Spinal cord (tissue), 10 donors: Measurements from ENCODE around the gene L1CAM. TPM values are rescaled to one million over a fixed set of nuclear protein-coding genes. Genes with fewer than 3 reads are reported as not detected.

Source experiments
- DNase-seq, 6 donors: peaks; one replicate each; pipeline versions ENCODE4 v3.0.0 to v3.0.0-alpha.2; 2013 to 2015; ENCODE audit warnings: low spot score in 6 of 6, low read depth in 4 of 6
- H3K27ac ChIP-seq: one replicate; pipeline ENCODE4 v1.5.1; 2013; ENCODE audit warnings: low read depth, low read length, control low read depth
- H3K27me3 ChIP-seq: one replicate; pipeline ENCODE4 v1.6.1; 2013; ENCODE audit warnings: low read length; ENCODE audit not compliant: control insufficient read depth, insufficient read depth
- H3K36me3 ChIP-seq: one replicate; pipeline ENCODE4 v1.6.1; 2013; ENCODE audit warnings: low read length; ENCODE audit not compliant: control insufficient read depth, insufficient read depth
- H3K4me1 ChIP-seq: one replicate; pipeline ENCODE4 v1.6.1; 2013; ENCODE audit warnings: low read length; ENCODE audit not compliant: control insufficient read depth, insufficient read depth
- H3K4me3 ChIP-seq: one replicate; pipeline ENCODE4 v1.5.1; 2013; ENCODE audit warnings: low read depth, low read length, control low read depth
- H3K9me3 ChIP-seq: one replicate; pipeline ENCODE4 v1.6.1; 2013; ENCODE audit warnings: low read length; ENCODE audit not compliant: control insufficient read depth, insufficient read depth
- WGBS: methylation state at CpG from one replicate; pipeline ENCODE4 v1.1.5; 2013; ENCODE audit warnings: missing lambda C conversion rate; ENCODE audit not compliant: insufficient coverage; 5-methylcytosine and 5-hydroxymethylcytosine counted together
- polyA plus RNA-seq, 2 donors: library from polyadenylated mRNA; unstranded; fragments of 120-200 nt; gene quantifications; one replicate each; pipeline ENCODE4 v1.2.1, GENCODE V29; 2013; ENCODE audit not compliant: insufficient read length in 2 of 2
- total RNA-seq, 2 donors: library from RNA; depleted of rRNA in 1 of 2; stranded (reverse); fragments of 120-200 nt in 1 of 2; fragments of >200 nt in 1 of 2; gene quantifications; one replicate each; pipeline versions ENCODE4 v1.2.3 to v1.2.4, GENCODE V29; 2013 to 2014
- donor health status: healthy.

The L1CAM gene
- total and polyA plus RNA-seq, 4 donors: 26.3 to 179 (median 129) TPM

DNA sequence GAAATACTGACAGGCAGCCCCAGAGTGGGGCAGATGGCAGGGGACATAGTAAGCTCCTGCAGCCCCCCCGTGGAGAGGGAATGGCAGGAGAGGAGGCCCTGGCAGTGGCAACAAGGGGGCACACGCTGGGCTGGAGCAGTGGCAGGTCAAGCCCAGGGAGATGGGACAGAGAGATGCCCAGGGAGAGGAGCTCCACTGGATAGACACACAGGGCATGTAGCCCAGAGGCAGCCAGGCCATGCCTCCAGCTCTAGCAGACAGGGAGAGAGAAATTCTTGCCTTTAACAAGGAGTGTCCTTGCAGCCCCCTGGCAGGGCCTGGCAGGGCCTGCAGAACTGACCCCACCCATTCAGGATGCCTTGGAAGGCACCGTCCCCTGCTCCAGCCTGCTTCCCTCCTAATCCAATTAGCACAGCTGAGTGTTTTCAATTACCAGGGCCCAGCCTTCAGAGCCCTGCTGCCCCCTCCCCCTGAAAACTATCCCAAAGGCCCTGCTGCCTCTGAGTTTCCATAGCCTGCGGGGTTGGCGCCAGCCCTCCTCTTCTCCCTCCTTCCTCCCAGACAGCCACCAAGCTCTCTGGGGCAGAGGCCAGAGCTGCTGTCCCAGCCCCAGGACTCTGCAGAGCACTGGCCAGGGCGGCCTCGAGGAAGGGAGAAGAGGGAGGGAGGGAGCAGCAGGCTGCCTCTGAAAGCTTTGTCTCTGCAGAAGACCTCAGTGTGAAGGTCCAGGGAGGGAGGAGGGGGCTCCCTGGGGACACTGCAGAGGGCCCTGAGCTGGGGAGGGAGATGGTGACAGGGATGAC is 12.5 kb downstream of the L1CAM start:
- Histone ChIP-seq H3K4me3 (no peak overlapping the region), H3K27me3 (no peaks in the 10 kb centered on the region), H3K9me3 (no peaks in the 10 kb centered on the region), H3K36me3 (peaks cover 35% of the 10 kb centered on the region), H3K4me1 (peaks cover 32% of the 10 kb centered on the region), H3K27ac (no peak overlapping the region)
- DNase-seq: peak in 1 of 6 donors; percentile 19
- 37% methylated on average over 7 of the region's 7 CpGs for WGBS

DNA sequence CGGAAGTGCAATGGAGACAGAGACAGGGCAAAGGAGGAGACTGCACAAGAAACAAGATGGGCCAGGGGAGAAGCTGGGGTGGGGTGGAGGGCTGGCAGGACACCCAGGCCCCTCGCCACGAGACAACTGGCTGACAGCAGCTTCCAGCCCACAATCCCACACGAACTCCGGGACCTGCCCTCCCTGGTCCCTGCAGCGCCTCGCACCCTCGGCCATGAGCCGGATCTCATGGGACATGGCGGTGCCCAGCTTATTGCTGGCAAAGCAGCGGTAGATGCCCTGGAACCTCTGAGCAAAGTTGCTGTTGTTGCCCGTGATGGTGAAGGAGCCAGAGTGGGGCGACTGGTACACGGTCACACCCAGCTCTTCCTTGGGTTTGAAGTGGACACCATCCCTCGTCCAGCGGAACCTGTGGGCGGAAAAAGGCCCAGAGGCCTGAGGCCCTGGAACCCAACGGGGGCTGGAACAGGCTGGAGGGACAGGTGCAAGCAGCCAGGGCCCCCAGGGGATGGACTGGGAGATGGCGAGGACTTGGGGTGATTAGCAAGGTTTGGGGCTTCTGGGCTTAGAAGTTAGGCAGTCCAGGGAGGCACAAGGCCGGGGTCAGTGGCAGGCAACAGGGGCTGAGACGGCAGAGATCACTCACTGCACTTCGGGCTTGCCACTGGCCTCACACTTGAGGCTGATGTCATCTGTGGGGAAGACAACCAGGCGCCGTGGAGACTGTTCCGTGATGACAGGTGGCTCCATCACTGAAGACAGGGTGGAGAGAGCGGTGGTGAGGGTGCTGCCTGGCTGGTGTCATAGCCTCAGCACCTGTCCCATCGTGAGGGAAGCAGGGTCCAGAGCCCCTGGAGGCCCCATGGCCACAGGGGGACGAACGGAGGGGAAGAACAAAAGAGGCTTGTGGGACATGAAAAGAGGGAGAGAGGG is 13.8 kb downstream of the L1CAM start:
- H3K4me3 ChIP-seq: no peak overlapping the region
- 67% methylated on average over 22 of the region's 29 CpGs for WGBS
- no peak overlapping the region for H3K27ac ChIP-seq

DNA sequence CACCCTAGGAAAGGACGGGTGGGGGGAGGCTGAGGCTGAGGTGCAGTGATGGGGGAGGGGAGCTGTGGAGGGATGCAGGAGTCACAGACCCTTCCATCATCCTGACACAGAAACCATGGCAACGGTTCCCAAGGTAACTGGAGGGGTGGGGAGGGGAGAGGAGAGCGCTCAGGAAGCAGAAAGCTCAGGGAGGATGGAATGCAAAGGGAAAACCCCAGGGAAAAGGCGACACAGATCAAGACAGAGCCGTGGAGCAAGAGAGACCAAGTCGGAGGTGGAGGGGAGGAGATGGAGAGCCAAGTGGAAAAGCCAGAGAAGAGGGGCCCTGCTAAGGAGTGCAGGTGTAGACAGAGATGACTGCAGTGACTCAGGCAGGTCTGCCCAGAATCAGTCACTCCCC is 14.5 kb downstream of the L1CAM start:
- Histone ChIP-seq H3K9me3 (no peaks in the 10 kb centered on the region), H3K36me3 (peaks cover 54% of the 10 kb centered on the region), H3K27me3 (no peaks in the 10 kb centered on the region), H3K4me3 (no peak overlapping the region), H3K4me1 (peaks cover 27% of the 10 kb centered on the region), H3K27ac (no peak overlapping the region)
- DNase-seq: peak in 1 of 6 donors; percentile 87
- WGBS: 23% methylated on average over 3 of the region's 6 CpGs

More for the DNA sequence above, 13.8 kb downstream of the L1CAM start:
- Histone ChIP-seq H3K4me1 (peaks cover 27% of the 10 kb centered on the region), H3K36me3 (peaks cover 46% of the 10 kb centered on the region), H3K9me3 (no peaks in the 10 kb centered on the region), H3K27me3 (no peaks in the 10 kb centered on the region)
- DNase-seq: no peak

DNA sequence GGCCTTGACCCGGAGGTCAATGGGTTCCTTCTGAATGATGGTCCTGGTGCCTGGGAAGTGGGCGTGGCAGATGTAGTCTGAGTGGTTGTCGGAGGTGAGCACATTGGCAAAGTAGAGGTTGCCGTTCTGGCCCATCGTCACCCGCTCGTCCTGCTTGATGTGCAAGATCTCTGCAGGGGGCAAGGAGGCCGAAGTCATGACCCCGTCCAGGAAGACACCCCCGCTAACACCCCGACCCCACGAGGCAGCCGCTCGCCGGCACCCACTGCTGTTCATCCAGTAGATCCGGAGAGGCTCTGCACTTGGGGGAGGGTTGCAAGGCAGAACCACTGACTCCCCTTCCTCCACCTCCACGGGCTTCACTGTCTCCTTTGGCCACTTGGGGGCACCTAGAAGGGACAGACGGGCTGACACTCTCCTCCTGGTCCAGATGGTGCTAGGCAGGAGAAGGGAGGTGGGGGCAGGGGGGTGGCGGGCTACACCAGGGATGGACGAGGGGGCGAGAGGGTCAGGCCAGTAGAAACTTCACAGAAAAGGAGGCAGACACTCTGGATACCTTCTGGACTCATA is 15.1 kb downstream of the L1CAM start:
- H3K9me3 ChIP-seq: no peaks in the 10 kb centered on the region
- no peak overlapping the region for H3K27ac ChIP-seq
- H3K36me3 ChIP-seq: peaks cover 56% of the 10 kb centered on the region
- no peak for DNase-seq
- no peak overlapping the region for H3K4me3 ChIP-seq
- 61% methylated on average over 15 of the region's 21 CpGs for WGBS
- H3K4me1 ChIP-seq: peaks cover 23% of the 10 kb centered on the region
- no peaks in the 10 kb centered on the region for H3K27me3 ChIP-seq

DNA sequence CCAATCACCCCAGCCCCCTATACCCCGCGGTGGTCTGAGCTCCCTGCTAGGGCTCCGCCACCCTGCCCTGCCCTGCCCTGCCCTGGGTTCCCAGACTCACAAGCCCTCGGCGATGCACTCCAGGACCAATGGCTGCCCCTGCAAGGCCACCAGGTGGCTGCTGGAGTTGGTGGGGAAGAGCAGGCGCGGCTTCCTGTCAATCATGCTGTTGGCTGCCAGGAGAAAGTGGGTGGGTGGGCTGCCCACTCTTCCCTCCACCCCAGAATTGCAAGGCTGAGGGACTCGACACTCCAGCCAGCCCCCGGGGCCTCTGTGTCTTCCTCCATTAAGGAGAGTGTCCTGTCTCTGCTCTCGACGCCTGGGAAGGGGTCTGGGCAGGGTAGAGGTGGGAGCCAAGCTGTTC is 15.7 kb downstream of the L1CAM start:
- 70% methylated on average over 5 of the region's 11 CpGs for WGBS
- H3K4me1 ChIP-seq: peaks cover 20% of the 10 kb centered on the region
- no peak overlapping the region for H3K4me3 ChIP-seq
- DNase-seq: no peak
- peaks cover 60% of the 10 kb centered on the region for H3K36me3 ChIP-seq
- no peaks in the 10 kb centered on the region for H3K9me3 ChIP-seq
- H3K27ac ChIP-seq: no peak overlapping the region
- H3K27me3 ChIP-seq: no peaks in the 10 kb centered on the region

DNA sequence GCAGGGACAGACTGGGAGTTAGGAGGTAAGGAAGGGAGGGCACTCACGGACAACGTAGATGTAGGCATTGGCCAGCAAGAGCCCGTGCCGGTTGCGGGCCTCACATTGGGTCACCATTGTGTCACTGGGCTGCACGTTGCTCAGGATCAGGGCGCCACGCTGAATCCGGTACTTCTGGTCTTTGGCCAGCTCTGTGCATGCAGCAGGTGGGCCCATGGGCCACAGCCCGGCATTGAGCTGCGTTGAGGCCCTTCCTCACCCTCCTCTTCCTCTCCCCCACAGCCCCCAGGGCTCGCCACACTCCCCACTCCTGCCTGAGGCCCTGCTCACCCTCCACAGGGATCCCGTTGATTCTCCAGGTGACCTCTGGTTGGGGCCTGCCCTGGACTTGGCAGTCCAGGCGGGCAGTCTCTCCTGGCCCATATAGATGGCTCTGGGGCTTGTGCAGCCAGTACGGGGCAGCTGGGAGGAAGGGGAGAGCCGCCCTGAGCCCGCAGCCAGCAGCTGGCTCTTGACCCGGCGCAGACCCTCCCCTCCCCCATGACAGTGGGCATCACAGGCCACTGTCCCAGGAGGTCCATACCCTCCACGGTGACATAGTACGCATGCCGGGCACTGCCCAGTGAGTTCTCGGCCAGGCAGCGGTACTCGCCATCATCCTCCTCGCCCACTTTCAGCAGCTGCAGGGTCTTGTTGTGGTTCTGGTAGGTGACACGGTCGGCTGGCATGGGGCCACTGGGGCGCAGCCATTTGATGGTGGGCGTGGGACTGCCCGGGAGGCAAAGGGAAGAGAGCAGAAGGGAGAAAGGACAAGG is 16.3 kb downstream of the L1CAM start:
- Histone ChIP-seq H3K36me3 (peaks cover 66% of the 10 kb centered on the region), H3K9me3 (no peaks in the 10 kb centered on the region), H3K4me3 (no peak overlapping the region), H3K27ac (no peak overlapping the region), H3K4me1 (peaks cover 16% of the 10 kb centered on the region), H3K27me3 (no peaks in the 10 kb centered on the region)
- 82% methylated on average over 25 of the region's 31 CpGs for WGBS
- DNase-seq: no peak

DNA sequence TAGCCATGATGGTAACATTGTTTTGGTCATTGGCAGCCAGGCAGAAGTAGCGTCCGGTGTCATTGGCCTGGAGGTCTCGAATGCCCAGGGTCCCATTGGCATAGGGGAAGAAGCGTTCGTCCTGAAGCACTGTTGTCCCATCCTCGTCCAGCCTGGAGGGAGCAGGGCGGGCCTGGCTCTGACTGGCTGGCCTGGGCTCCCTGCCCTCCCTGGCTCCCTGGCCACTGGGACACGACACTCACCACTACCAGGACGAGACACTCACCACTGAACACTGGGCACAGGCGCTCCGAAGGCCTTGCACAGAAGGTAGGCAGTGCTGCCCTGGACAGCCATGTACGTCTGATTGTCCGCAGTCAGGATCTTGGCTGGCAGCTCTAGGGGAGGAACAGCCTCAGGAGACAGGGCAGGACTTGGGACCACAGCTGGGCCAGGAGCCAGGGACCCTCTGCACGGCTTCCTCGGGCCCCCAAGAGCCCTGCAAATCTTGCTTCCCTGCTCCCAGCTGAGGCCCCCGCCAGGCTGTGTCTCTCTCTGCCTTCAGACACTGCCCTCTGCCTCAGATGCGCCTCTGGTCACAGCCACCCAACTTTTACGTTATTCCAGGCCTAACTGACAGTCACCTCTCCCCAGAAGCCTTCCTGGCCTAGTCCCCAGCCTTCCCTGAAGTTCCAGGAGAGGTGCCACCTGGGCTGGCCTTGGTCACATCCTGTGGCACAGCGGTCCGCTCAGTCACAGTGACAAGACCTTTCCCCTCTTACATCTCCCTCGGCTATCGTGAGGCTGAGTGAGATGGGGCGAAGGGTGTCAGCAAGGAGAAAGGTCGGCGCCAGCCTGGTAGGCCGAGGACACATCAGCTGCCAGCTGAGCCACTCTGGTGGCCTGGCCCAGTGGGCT is 17.1 kb downstream of the L1CAM start:
- 80% methylated on average over 23 of the region's 26 CpGs for WGBS
- peaks cover 13% of the 10 kb centered on the region for H3K4me1 ChIP-seq
- H3K36me3 ChIP-seq: peaks cover 74% of the 10 kb centered on the region
- no peaks in the 10 kb centered on the region for H3K9me3 ChIP-seq
- no peak overlapping the region for H3K4me3 ChIP-seq
- DNase-seq: no peak
- no peak overlapping the region for H3K27ac ChIP-seq
- H3K27me3 ChIP-seq: no peaks in the 10 kb centered on the region

DNA sequence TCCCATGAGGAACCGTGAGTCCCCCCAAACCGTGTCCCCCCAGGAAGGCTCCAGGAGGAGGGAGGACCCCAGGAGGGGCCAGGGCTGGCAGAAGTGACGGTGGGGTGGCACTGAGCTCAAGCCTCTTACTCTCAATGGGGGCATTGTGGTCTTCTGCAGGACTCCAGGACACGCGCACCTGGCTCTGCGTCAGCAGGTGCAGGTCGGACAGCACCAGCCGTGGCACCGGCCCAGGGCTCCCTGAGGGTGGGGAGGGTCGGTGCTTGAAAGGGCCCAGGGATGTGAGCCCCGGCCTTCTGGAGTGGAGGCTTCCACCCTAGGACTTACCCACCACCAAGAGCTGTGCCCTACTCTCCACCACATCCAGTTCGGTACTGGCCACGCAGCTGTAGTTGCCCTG is 18.3 kb downstream of the L1CAM start:
- Histone ChIP-seq H3K27me3 (no peaks in the 10 kb centered on the region), H3K27ac (no peak overlapping the region), H3K4me3 (no peak overlapping the region), H3K9me3 (no peaks in the 10 kb centered on the region), H3K36me3 (peaks cover 84% of the 10 kb centered on the region), H3K4me1 (peaks cover 9% of the 10 kb centered on the region)
- WGBS: 90% methylated on average over 12 of the region's 13 CpGs
- no peak for DNase-seq
